ENCODE results near the gene YES1. TPM values are rescaled to one million over a fixed set of nuclear protein-coding genes. Genes with fewer than 3 reads are reported as not detected.

YES1 gene
- polyA plus RNA-seq, 1 donor (not counting 4 experiments of a cell fraction or from before 2014, with no cell fraction given): 22.9 TPM

GRCh38 chr18:825891-826585, 14.0 kb upstream of the YES1 start:
- DNase-seq (ENCODE audit: low read depth, low spot score): no peak
- H3K9me1 ChIP-seq (ENCODE audit: control insufficient read depth, extremely low read depth, insufficient read depth, low read length): no peaks in the 10 kb centered on the region
- dilution Hi-C loops (cut with MboI; ENCODE audit: extremely low pct_ligation_motif_present, low sequenced_read_pairs): no loop called here
- H3K36me3 ChIP-seq (ENCODE audit: control insufficient read depth in 2 of 2, extremely low read depth in 1 of 2, insufficient read depth in 2 of 2, low read length in 2 of 2): no peaks in the 10 kb centered on the region
- TF ChIP-seq CTCF (optimal IDR thresholded peaks at IDR 0.05 in 1 of 3, IDR thresholded peaks at IDR 0.05 in 1 of 3, conservative IDR thresholded peaks at IDR 0.05 in 1 of 3; ENCODE audit: extremely low read depth in 1 of 3, insufficient read depth in 2 of 3, low read length in 3 of 3): no peak
- no peak for TF ChIP-seq EZH2 (IDR thresholded peaks at IDR 0.05; ENCODE audit: low read length)
- H3K4me3 ChIP-seq (ENCODE audit: control insufficient read depth in 2 of 3, extremely low read depth in 1 of 3, insufficient read depth in 2 of 3, low read depth in 1 of 3, low read length in 3 of 3): no peak overlapping the region
- no peaks in the 10 kb centered on the region for H3K27me3 ChIP-seq (ENCODE audit: control insufficient read depth, extremely low read depth, insufficient read depth, low read length)
- no peak overlapping the region for H3K4me2 ChIP-seq (ENCODE audit: control insufficient read depth, extremely low read depth, insufficient read depth, low read depth, low read length)
- H4K20me1 ChIP-seq (ENCODE audit: control insufficient read depth, extremely low read depth, insufficient read depth, low read length): no peaks in the 10 kb centered on the region
- H3K9me3 ChIP-seq (ENCODE audit: control insufficient read depth, low read depth, low read length): no peaks in the 10 kb centered on the region
- H3K79me2 ChIP-seq (ENCODE audit: control insufficient read depth, insufficient read depth, low read length): no peaks in the 10 kb centered on the region
- H2AFZ ChIP-seq (ENCODE audit: control insufficient read depth, low read length): no peak overlapping the region
- no peak overlapping the region for H3K9ac ChIP-seq (ENCODE audit: control insufficient read depth, extremely low read depth, insufficient read depth, low read length)
- no peak overlapping the region for H3K27ac ChIP-seq (ENCODE audit: control insufficient read depth, insufficient read depth, low read length)
- H3K4me1 ChIP-seq (ENCODE audit: control insufficient read depth, extremely low read depth, insufficient read depth, low read length): peaks cover 3% of the 10 kb centered on the region
- no peak for FAIRE-seq

- H4K20me1 ChIP-seq (ENCODE audit: control insufficient read depth, extremely low read depth, insufficient read depth, low read length): no peaks in the 10 kb centered on the region
- dilution Hi-C loops (cut with MboI; ENCODE audit: extremely low pct_ligation_motif_present, low sequenced_read_pairs): no loop called here
- H3K4me3 ChIP-seq (ENCODE audit: control insufficient read depth in 2 of 3, extremely low read depth in 1 of 3, insufficient read depth in 2 of 3, low read depth in 1 of 3, low read length in 3 of 3): no peak overlapping the region
- no peak overlapping the region for H3K27ac ChIP-seq (ENCODE audit: control insufficient read depth, insufficient read depth, low read length)
- H3K9me3 ChIP-seq (ENCODE audit: control insufficient read depth, low read depth, low read length): no peaks in the 10 kb centered on the region
- H3K36me3 ChIP-seq (ENCODE audit: control insufficient read depth in 2 of 2, extremely low read depth in 1 of 2, insufficient read depth in 2 of 2, low read length in 2 of 2): no peaks in the 10 kb centered on the region
- H3K4me2 ChIP-seq (ENCODE audit: control insufficient read depth, extremely low read depth, insufficient read depth, low read depth, low read length): no peak overlapping the region
- DNase-seq (ENCODE audit: low read depth, low spot score) (no peak), FAIRE-seq (no peak)
- no peaks in the 10 kb centered on the region for H3K27me3 ChIP-seq (ENCODE audit: control insufficient read depth, extremely low read depth, insufficient read depth, low read length)
- H3K9me1 ChIP-seq (ENCODE audit: control insufficient read depth, extremely low read depth, insufficient read depth, low read length): no peaks in the 10 kb centered on the region
- no peak overlapping the region for H3K9ac ChIP-seq (ENCODE audit: control insufficient read depth, extremely low read depth, insufficient read depth, low read length)
- no peaks in the 10 kb centered on the region for H3K4me1 ChIP-seq (ENCODE audit: control insufficient read depth, extremely low read depth, insufficient read depth, low read length)
- no peak for TF ChIP-seq EZH2 (IDR thresholded peaks at IDR 0.05; ENCODE audit: low read length)
- no peaks in the 10 kb centered on the region for H3K79me2 ChIP-seq (ENCODE audit: control insufficient read depth, insufficient read depth, low read length)
- no peak overlapping the region for H2AFZ ChIP-seq (ENCODE audit: control insufficient read depth, low read length)
Measured at GRCh38 chr18:824179-824578, 12.1 kb upstream of the YES1 start.

All from keratinocyte (primary cell).